ENCODE data around the gene EFHC1.

The EFHC1 gene

DNA sequence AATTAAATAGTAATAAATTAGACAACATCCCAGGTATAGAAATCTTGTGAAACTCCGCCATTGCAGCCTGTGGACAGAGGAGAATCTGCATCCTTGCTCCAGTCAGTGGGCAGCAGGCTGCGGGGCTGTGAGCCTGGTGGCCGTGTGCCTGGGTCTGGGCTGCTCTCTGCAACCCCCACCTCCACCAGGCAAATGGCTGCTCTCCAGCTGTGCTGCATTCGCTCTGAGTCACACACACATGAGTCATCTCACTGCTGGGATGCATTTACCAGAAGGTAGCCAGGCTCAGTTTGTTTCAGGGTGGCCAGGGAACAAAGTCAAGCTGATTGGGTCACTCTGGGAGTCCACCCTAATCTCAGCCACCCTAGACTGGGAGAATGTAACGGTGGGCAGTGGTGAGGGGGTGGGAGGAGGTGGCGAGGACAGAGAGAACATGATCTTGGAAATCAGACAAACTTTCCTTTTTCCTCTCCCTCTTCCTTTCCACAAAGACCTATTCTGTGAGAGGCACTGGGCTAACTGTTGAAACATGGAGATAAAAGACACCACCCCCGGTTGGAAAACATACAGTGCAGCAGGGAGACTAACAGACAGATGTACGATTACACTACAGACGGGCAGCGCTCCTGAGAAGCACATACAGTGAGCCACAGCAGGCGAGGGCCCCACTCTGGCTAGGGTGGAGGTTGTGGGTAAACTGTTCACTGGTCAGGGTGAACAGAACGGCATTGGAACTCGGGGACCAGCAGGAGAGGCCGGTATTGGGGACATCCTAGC is 97.5 kb downstream of the EFHC1 start:
- in situ Hi-C loops (cut with HindIII; ENCODE audit: low sequenced_read_pairs) = no loop called here

DNA sequence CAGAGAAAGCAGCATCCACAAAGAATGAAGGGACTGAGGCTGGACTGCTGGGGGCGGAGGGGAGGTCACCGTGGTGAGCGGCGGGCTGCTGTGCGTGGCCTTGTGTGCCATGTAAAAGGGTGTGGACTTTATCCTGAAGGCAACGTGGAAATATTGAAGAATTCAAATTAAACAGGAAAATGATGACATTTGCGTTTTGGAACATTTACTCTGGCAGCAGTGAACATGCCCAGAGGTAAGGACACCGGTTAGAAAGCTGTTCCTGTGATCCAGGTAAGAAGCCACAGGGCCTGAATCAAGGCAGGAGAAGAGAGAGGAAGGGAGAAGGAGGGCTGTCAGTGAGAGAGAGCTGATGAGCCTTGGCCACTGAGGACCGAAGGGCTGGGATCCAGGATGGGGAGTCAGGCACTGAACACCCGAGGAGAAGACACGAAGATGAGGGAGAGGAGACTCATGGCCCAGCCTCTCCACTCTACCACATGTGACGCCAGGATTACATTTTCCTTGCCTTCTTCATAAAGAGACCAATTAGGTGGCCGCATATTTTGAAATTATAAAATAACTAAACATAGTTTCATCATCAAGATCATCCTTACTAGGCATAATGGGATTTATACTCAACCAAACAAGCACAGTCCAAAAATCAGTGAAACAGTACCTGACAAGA is 98.3 kb downstream of the EFHC1 start:
- no peak for DNase-seq (ENCODE audit: low read depth, low spot score)
- no peak overlapping the region for H3K4me3 ChIP-seq (ENCODE audit: low read depth, low read length)
- in situ Hi-C loops (cut with HindIII; ENCODE audit: low sequenced_read_pairs) = no loop called here
- TF ChIP-seq CTCF (IDR thresholded peaks at IDR 0.05; ENCODE audit: low read depth, low read length) = no peak

More for the DNA sequence above, 97.5 kb downstream of the EFHC1 start:
- no peak for TF ChIP-seq CTCF (IDR thresholded peaks at IDR 0.05; ENCODE audit: low read depth, low read length)
- no peak overlapping the region for H3K4me3 ChIP-seq (ENCODE audit: low read depth, low read length)
- peak; percentile 97 for DNase-seq (ENCODE audit: low read depth, low spot score)

DNA sequence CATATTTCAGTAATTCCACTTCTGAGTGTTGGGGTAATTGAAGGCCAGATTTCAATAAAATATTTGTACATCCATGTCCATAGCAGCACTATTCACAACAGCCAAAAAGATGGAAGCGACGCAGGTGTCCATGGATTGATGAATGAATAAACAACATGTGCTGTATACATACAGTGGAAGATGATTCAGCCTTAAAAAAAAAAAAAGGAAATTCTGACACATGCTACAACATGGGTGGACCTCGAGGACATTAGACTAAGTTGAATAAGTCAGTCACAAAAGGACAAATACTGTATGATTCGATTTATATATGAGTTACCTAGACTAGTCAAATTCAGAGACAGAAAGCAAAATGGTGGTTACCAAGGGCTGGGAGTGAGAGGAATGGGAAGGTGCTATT is 99.5 kb downstream of the EFHC1 start:
- no peak for DNase-seq (ENCODE audit: low read depth, low spot score)
- in situ Hi-C loops (cut with HindIII; ENCODE audit: low sequenced_read_pairs) = no loop called here
- no peak for TF ChIP-seq CTCF (IDR thresholded peaks at IDR 0.05; ENCODE audit: low read depth, low read length)
- no peak overlapping the region for H3K4me3 ChIP-seq (ENCODE audit: low read depth, low read length)

GRCh38 chr6:52522151-52522626 is 102.0 kb downstream of the EFHC1 start:
- peak; percentile 78 for DNase-seq (ENCODE audit: low read depth, low spot score)
- no peak for TF ChIP-seq CTCF (IDR thresholded peaks at IDR 0.05; ENCODE audit: low read depth, low read length)
- in situ Hi-C loops (cut with HindIII; ENCODE audit: low sequenced_read_pairs) = no loop called here
- H3K4me3 ChIP-seq (ENCODE audit: low read depth, low read length) = no peak overlapping the region

GRCh38 chr6:52522655-52523054 is 102.5 kb downstream of the EFHC1 start:
- DNase-seq (ENCODE audit: low read depth, low spot score) = peak; percentile 57
- no peak for TF ChIP-seq CTCF (IDR thresholded peaks at IDR 0.05; ENCODE audit: low read depth, low read length)
- in situ Hi-C loops (cut with HindIII; ENCODE audit: low sequenced_read_pairs) = no loop called here
- no peak overlapping the region for H3K4me3 ChIP-seq (ENCODE audit: low read depth, low read length)

DNA sequence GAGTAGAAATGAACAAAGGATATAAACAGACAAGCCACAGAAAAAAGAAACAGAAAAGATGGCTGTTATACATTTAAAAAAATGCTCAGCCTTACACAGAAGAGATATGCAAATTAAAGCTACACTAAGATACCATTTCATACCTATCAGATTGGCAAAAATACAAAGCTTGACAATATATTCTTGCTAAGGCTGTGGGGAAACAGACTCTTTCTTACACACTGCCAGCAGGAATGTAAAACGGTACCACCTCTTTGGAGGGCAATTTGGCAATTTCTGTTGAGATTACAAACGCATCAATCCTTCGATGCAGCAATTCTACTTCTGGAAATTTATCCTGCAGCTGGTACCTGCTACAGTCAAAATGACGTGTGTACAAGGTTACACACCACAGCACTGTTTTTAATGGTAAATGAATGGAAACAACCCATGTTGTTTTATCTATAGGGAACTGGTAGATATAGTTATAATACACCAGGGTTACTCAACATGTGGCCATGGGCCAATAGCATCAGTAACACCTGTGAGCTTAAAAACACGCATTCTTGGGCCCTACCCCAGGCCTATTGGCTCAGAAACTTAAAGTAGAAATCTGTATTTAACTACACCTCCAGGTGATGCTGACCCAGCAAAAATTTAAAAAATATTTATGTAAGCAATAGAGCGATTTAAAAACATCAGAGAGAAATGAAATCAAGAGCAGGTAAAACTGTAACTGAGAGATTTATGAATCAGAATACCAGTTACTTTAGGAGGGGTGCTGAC is 103.4 kb downstream of the EFHC1 start:
- in situ Hi-C loops (cut with HindIII; ENCODE audit: low sequenced_read_pairs) = no loop called here
- DNase-seq (ENCODE audit: low read depth, low spot score) = no peak
- no peak overlapping the region for H3K4me3 ChIP-seq (ENCODE audit: low read depth, low read length)
- no peak for TF ChIP-seq CTCF (IDR thresholded peaks at IDR 0.05; ENCODE audit: low read depth, low read length)

All from astrocyte of the spinal cord (primary cell).